Lung (tissue), 12 donors: ENCODE results near the gene CCDC106. TPM values are rescaled to one million over a fixed set of nuclear protein-coding genes. Genes with fewer than 3 reads are reported as not detected.
A peak's percentile ranks its signal among the peaks of the same experiment; 100 is the strongest.

Experiments
- ATAC-seq: fragments of 200-7000 bp; cut with Tn5 transposase; one replicate; pipeline ENCODE4 v1.9.1; 2020; ENCODE audit warnings: moderate number of reproducible peaks; ENCODE audit not compliant: insufficient read depth, low FRiP score
- DNase-seq, 3 donors: peaks; one replicate each; pipeline ENCODE4 v3.0.0-alpha.2; 2013 to 2017
- H3K27ac ChIP-seq, 2 donors: one replicate each; pipeline ENCODE4 v1.5.1; 2013; ENCODE audit warnings: mild to moderate bottlenecking in 2 of 2, moderate library complexity in 2 of 2, control low read depth in 1 of 2, inconsistent platforms in 1 of 2, low read depth in 1 of 2, low read length in 1 of 2
- H3K27me3 ChIP-seq, 3 donors: one replicate each; pipeline ENCODE4 v1.5.1; 2013; ENCODE audit warnings: low read length in 2 of 3; ENCODE audit not compliant: control insufficient read depth in 3 of 3, insufficient read depth in 3 of 3
- H3K36me3 ChIP-seq, 4 donors: one replicate each; pipeline ENCODE4 v1.5.1; 2013; ENCODE audit warnings: low read length in 4 of 4, mild to moderate bottlenecking in 1 of 4, moderate library complexity in 1 of 4; ENCODE audit not compliant: control insufficient read depth in 4 of 4, insufficient read depth in 4 of 4
- H3K4me1 ChIP-seq, 5 donors: one replicate each; pipeline ENCODE4 v1.5.1; 2013; ENCODE audit warnings: low read length in 5 of 5, mild to moderate bottlenecking in 2 of 5, moderate library complexity in 1 of 5; ENCODE audit not compliant: control insufficient read depth in 5 of 5, insufficient read depth in 5 of 5
- H3K4me3 ChIP-seq: one replicate; pipeline ENCODE4 v1.5.1; 2013; ENCODE audit warnings: mild to moderate bottlenecking, control low read depth, moderate library complexity
- H3K9ac ChIP-seq, 2 donors: one replicate each; pipeline ENCODE4 v1.5.1; 2013; ENCODE audit warnings: low read length in 2 of 2, control low read depth in 1 of 2; ENCODE audit not compliant: insufficient read depth in 1 of 2
- H3K9me3 ChIP-seq, 4 donors: one replicate each; pipeline ENCODE4 v1.5.1; 2013; ENCODE audit warnings: low read length in 3 of 4, mild to moderate bottlenecking in 1 of 4, moderate library complexity in 1 of 4; ENCODE audit not compliant: control insufficient read depth in 4 of 4, insufficient read depth in 3 of 4
- CTCF ChIP-seq: IDR thresholded peaks from 2 replicates; pipeline ENCODE4 v1.5.1; 2012; ENCODE audit warnings: mild to moderate bottlenecking; ENCODE audit errors: control extremely low read depth, extremely low read depth
- WGBS, 2 donors: extraction: QIAGEN DNeasy Blood & Tissue Kit; methylation state at CpG; one replicate each; pipeline ENCODE4 v1.1.7; 2013; 5-methylcytosine and 5-hydroxymethylcytosine counted together
- polyA plus RNA-seq, 2 donors: library from polyadenylated mRNA; stranded (reverse); fragments of 200-250 nt; gene quantifications; one replicate each; pipeline ENCODE4 v1.2.1, GENCODE V29; 2013
- total RNA-seq, 2 donors: library from RNA; depleted of rRNA in 1 of 2; stranded (reverse); fragments of >200 nt in 1 of 2; gene quantifications; one replicate each; pipeline ENCODE4 v1.2.1, GENCODE V29; 2014 to 2021
- donor health status: control.
- donor health status: control.
- donor health status: Bipolar disorder and iron deficiency.
- donor health status: healthy.
- donor health status: DM: yes; HTN: yes; CAD: no.

The CCDC106 gene
- total and polyA plus RNA-seq, 4 donors, result 8.3 to 25.9 (median 14.3) TPM

- Histone ChIP-seq H3K4me3 (peak overlapping the region; percentile 78), H3K4me1 (peaks cover 0 to 21% (median 0%) of the 10 kb centered on the region in 5 donors), H3K9me3 (no peaks in the 10 kb centered on the region), H3K36me3 (peaks cover 0 to 15% (median 13%) of the 10 kb centered on the region in 4 donors), H3K27me3 (no peaks in the 10 kb centered on the region), H3K9ac (no peak overlapping the region), H3K27ac (peak overlapping the region; percentile 95 to 98)
- DNase-seq (peak; percentile 98), ATAC-seq (peak; percentile 86)
- no peak for TF ChIP-seq CTCF
- WGBS, 2 donors, result 0% methylated on average over 34 to 43 of the region's 43 CpGs
Observed at GRCh38 chr19:55605207-55605636, 42.8 kb upstream of the CCDC106 start.

- DNase-seq (peak; percentile 84 to 88 (median 85)), ATAC-seq (peak; percentile 49)
- peaks cover 0 to 19% (median 13%) of the 10 kb centered on the region in 4 donors for H3K36me3 ChIP-seq
- peak within 1 kb of the TSS; percentile 31 to 78 for H3K9ac ChIP-seq
- H3K27me3 ChIP-seq, result no peaks in the 10 kb centered on the region
- peak within 1 kb of the TSS; percentile 95 to 98 for H3K27ac ChIP-seq
- peaks cover 0 to 19% (median 1%) of the 10 kb centered on the region in 5 donors for H3K4me1 ChIP-seq
- WGBS, 2 donors, result 0% methylated on average over 20 to 44 of the region's 44 CpGs
- H3K9me3 ChIP-seq, result no peaks in the 10 kb centered on the region
- peak within 1 kb of the TSS; percentile 78 for H3K4me3 ChIP-seq
- TF ChIP-seq CTCF, result peak; percentile 46
Observed at GRCh38 chr19:55605637-55606470, 42.2 kb upstream of the CCDC106 start, which contains the start of gene ZNF865. ZNF865 (plus strand) TSS chr19:55605647; CDS start chr19:55613619, 7,972 bp downstream.

- Histone ChIP-seq H3K4me1 (peaks cover 0 to 17% (median 6%) of the 10 kb centered on the region in 5 donors), H3K27me3 (no peaks in the 10 kb centered on the region)
Observed at GRCh38 chr19:55606471-55606787, 41.6 kb upstream of the CCDC106 start.

More at GRCh38 chr19:55606471-55606787, 41.6 kb upstream of the CCDC106 start:
- no peak for ATAC-seq
- H3K4me3 ChIP-seq, result no peak overlapping the region
- peak overlapping the region in 1 of 2 donors; percentile 78 for H3K9ac ChIP-seq
- no peaks in the 10 kb centered on the region for H3K9me3 ChIP-seq
- 22% methylated on average over 12 of the region's 12 CpGs for WGBS, 2 donors
- no peak for TF ChIP-seq CTCF
- DNase-seq, result no peak
- peaks cover 0 to 19% (median 13%) of the 10 kb centered on the region in 4 donors for H3K36me3 ChIP-seq
- peak overlapping the region; percentile 95 to 97 for H3K27ac ChIP-seq
